DMS53 treated with DMSO at 0.1 percent for 48 hours (cell line): Measurements from ENCODE around the gene FAM53B.
"Not testable (repeated sequence)": the region's sequence is repeated elsewhere in the genome, so short reads cannot be mapped to it uniquely, and the experiment has no call there.

Experiments
- DNase-seq: peaks from one replicate; lab custom pipeline; 2025; ENCODE audit not compliant: unreplicated experiment; lab: John Stamatoyannopoulos, UW

The FAM53B gene

DNA sequence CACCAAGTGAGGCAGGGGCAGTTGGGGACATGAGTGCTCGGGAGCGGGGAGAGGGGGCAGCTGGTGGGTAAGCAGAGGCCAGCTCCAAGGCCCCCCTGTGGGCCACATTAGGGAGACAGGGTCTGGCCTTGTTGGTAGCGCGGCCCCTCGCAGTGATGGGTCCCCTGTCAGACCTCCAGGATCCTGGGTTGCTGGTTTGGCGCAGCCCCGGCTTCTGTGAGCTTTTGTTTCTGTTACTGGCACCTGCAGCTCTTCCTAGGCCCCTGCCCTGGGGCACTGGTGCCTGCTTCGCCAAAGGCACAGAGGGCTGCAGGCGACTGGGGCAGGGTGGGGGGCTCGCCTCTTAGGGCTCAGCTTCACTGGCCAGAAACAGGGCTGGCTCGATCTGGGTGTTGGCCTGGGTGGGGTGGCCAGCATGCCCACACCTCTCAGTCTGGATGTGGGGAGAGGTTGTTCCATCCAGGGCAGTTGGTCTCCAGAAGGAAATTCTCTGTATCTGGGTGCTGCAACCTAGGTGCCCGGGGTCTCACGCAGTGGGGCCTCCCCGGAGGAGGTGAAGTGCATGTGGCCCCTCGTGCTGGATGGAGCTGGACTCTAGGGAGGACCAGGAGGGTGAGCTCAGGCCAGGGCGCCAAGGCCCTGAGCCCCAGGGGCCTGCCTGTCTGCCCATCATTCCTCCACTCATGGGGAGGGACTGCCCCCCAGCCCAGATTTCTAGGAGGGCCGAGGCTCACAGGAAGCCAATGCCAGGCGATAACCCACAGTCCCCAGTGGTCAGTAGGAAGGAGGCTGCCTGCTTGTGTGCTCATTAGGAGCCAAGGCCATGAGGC lies 143.9 kb downstream of the FAM53B start:
- DNase-seq, result no peak

- no peak for DNase-seq
These were observed 144.6 kb downstream of the FAM53B start for GRCh38 chr10:124599588-124600050.

DNA sequence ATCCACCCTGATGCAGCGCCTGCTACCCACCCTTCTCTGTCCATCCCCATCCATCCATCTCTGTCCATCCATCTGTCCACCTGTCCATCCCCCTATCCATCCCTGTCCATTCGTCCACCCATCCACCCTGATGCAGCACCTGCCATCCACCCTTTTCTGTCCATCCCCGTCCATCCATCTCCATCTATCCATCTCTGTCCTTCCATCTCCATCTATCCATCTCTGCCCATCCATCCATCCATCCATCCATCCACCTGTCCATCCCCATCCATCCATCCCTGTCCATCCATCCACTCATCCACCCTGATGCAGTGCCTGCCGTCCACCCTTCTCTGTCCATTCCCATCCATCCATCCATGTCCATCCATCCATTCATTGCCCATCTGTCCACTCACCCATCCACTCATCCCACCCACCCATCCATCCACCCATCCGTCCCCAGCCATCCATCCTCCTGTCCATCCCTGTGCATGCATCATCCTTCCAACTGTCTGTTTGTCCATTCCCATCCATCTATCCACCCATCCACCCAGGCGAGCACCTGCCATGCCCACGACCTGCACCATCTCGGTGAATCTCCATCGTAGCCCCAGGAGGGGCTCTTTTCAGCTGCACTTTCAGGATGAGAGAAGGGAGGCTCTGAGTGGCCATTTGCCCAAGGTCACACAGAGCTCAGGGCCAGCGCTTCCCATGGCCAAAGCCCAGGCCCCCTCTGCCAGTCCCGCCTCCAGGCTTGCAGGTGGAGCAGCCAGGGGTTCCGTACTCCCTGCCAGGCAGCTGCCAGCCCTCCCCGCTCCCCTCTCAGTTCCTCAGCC lies 145.2 kb downstream of the FAM53B start:
- no peak for DNase-seq

DNA sequence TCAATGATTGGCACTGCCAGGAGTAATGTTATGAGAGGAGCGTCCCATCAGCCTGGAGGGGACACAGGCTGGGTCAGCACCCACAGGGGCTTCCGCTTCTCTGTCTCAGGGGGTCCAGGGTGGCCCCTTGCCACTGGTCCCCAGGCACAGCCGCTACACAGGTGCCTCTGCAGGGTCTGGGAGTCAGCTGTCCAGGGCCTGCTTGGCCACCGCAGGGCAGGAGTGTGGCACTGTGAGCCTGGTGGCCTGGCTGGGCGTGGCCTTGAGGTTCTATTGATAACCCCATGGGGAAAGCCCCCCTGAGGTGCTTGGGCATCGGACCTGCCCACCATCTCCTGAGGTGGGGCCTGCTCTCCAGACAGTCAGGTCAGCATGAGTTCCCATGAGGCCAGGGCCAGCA lies 146.0 kb downstream of the FAM53B start:
- no peak for DNase-seq

GRCh38 chr10:124597846-124598165 lies 146.4 kb downstream of the FAM53B start:
- no peak for DNase-seq

DNA sequence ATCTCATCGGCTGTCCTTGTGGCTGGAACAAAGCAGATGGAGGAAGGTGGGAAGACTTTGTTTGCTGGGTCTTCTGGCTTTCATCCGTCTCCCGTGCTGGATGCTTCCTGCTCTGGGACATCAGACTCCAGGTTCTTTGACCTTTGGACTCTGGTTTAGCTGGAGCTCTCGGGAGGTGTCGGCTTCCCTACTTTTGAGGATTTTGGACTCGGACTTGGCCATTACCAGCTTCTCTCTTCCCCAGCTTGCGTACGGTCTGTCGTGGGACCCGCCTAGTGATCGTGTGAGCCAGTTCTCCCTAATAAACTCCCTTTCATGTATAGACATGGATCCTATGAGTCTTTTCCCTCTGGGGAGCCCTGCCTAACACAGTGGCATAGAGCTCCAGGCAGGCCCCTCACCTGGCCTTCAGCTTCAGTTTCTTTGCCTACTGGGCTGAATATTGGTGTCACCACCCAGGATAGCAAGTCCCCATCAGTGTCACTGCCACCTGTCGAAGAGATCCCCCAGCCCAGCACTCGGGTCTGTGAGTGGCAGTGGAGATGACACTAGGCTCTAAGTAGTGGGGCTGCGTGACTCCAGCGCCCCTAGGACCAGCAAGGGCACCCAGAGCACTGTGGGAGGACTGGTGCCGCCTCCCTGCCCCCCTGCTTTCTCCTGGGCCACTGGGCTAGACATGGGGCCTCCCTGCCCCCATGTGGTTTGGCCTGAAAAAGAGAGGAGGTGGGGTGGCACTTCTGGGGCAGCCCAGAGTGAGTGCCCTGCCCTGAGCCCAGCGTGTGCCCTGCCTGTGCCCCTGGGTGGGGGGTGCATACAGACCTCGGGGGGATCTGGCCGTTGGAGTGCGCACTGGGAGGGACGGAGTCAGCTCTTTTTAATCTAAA lies 147.0 kb downstream of the FAM53B start:
- DNase-seq, result no peak

GRCh38 chr10:124596116-124596785 lies 147.9 kb downstream of the FAM53B start:
- DNase-seq, result no peak

DNA sequence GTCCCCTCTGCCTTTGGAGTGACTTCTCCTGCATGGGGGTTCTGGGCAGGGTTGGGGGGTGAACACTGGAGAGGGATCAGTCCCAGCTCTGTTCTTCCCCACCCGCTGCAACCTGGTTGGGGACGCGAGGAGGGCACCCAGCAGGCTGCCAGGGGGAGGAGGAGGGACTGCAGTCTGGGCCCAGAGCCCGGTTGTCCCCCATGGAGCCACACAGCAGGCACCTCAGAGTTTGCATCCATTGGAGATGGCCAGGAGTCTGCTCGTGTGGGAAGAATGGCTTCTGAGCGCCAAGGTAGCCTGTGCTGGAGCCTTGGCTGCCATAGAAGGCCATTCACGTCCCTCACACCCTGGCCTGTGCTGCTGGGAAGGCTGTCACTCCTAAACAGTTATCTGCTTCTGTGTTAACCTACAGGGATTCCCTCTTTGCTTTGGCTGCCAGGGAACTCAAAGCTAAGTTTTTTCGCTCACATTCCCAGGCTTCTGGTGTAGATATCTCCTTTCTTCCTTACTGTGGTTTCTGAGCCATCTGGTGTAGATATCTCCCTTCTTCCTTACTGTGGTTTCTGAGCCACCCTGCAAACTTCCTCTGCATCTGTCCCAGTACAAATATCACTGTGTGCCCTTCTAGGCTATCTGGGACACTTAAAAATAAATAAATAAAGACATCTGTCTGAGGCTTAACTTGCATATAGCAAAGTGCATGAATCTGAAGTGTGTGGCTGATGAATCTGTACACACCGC lies 148.9 kb downstream of the FAM53B start:
- DNase-seq, result no peak

DNA sequence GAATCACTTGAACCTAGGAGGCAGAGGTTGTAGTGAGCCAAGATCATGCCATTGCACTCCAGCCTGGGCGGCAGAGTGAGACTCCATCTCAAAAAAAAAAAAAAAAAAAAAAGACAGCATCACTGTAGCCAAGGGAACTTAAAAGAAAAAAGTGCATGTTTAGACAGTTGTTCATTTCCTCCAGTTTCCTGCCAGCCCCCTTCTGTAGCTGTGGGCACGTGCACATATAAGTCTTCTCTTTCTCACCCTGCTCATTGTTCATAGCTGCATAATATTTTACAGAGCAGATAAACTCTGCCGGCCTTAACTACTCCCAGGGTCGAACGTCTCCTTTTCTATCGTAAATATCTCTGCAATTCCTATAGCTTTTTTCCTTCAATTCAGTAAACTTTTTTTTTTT lies 149.9 kb downstream of the FAM53B start:
- no peak for DNase-seq

GRCh38 chr10:124593431-124593985 lies 150.7 kb downstream of the FAM53B start:
- DNase-seq, result no peak

GRCh38 chr10:124592736-124593430 lies 151.3 kb downstream of the FAM53B start:
- DNase-seq, result no peak

- DNase-seq, result no peak
These were observed 152.1 kb downstream of the FAM53B start for GRCh38 chr10:124592101-124592500.

DNA sequence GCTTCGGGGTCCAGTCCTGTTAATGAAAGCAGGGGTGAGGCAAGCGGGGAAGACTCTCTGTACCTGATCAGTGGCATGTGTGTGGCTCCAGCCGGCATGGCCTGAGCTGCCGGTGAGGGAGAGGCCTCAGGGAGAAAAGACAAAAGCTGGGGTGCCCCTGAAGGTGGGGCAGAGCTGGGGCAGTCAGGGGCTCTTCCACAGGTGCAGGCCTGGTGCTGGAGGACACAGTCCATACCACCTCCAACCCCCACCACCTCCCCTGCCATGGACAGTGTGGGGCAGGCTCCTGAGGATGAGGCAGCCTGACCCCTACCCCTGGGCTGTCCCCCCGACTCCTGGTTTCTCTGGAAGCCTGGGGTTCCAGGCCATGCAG lies 153.1 kb downstream of the FAM53B start:
- DNase-seq, result no peak

DNA sequence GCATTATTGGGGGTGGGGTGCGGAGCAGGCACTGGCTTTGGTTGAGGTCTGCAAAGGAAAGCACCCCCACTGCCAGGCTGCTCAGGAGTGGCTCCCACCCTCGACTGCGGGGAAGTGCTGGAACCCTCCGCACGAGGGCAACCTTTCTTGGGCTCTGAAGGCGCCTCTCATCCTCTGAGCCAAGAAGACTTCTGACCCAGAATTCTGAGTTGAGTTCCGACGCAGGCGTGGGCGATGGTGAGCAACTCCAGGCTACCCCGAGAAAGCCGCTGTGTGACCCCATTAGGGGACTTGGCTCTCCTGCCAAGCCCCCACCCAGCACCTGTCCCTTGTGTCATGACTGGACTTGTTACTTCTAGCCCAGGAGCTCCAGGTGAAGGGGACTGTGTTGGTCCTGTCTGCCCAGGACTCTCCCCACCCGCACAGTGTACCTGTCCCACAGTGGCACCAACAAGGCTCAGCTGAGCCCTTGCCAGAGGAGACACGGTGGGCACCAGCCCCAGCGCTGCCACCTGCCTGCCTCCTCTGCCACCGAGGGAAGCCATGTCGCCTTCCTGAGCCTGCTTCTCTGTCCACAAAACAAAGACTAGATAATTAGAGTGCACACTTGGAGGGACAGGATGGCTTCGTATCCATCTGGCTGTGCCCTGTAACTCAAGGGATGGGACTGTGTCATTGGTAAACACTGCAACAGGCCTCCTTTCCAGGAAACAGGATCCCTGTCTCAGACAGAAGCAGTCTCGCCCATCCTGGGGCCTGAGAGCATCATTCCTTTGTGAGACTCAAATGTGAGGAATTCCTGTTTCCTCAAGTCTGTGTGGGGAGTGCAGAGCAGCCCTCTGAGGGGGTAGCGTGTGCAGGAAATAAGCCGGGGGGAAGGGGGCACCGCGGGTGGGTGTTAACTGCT lies 153.7 kb downstream of the FAM53B start:
- no peak for DNase-seq

DNA sequence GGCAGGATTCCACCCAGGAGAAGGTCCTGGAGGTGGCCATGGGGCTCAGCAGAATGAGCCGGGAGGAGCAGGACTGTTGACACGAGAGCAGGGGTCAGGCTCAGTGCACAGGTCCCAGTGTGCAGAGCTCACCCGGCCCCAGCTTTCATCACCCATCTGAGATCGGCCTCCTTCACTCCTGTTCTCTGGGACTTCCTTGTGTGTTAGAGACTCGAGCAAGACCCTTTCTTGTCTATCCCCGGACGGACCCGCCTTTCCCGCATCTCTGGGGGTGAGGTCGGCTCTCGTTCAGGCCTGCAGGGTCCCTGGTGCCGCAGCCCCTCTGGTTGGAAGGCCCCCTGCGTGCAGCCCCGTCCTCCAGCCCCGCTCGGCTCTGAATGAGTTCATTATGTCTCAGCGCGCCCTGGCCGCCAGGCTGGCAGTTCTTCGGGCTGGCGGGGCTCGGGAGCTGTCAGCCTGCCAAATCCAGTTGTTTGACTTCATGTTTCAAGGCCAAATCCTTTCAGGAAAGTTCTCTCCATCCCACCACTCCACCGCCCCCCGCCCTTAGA lies 154.6 kb downstream of the FAM53B start:
- no peak for DNase-seq

GRCh38 chr10:124588736-124589490 lies 155.3 kb downstream of the FAM53B start:
- DNase-seq, result no peak

GRCh38 chr10:124588341-124588735 lies 155.8 kb downstream of the FAM53B start:
- DNase-seq, result not testable (repeated sequence)
